Measurements from ENCODE around the gene EPHB3.

DNA sequence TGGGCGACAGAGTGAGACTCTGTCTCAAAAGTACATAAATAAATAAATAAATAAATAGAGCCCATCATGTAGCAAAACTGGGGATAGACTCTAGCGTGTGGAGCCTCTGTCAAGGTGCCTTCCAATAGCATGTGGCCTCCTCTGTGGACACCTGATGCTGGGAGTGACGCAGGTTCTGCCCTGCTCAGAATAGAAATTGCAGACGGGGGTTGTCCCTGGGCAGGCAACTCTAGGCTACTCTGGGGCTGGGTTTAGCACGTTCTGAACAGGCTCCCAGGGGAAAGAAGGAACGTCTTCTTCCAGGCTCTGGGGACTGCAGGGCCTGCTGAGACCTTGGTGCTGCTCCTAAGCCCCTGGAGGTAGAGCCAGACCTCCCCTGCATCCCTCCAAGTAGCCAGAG, 65.3 kb downstream of the EPHB3 start:
- TF ChIP-seq, protein P1, sequence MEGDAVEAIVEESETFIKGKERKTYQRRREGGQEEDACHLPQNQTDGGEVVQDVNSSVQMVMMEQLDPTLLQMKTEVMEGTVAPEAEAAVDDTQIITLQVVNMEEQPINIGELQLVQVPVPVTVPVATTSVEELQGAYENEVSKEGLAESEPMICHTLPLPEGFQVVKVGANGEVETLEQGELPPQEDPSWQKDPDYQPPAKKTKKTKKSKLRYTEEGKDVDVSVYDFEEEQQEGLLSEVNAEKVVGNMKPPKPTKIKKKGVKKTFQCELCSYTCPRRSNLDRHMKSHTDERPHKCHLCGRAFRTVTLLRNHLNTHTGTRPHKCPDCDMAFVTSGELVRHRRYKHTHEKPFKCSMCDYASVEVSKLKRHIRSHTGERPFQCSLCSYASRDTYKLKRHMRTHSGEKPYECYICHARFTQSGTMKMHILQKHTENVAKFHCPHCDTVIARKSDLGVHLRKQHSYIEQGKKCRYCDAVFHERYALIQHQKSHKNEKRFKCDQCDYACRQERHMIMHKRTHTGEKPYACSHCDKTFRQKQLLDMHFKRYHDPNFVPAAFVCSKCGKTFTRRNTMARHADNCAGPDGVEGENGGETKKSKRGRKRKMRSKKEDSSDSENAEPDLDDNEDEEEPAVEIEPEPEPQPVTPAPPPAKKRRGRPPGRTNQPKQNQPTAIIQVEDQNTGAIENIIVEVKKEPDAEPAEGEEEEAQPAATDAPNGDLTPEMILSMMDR (IDR thresholded peaks at IDR 0.05) = no peak
- no peak for TF ChIP-seq POLR2AphosphoS5 (IDR thresholded peaks at IDR 0.05)
- no peak for TF ChIP-seq POLR2A (IDR thresholded peaks at IDR 0.05)
